Choroid plexus epithelial cell (primary cell): Measurements from ENCODE around the gene SMAD9.

ENCODE experiments used
- DNase-seq: peaks from one replicate; pipeline ENCODE4 v3.0.0-alpha.2; 2010; ENCODE audit warnings: low read depth
- H3K4me3 ChIP-seq: 2 replicates; pipeline ENCODE4 v1.5.1; 2011; ENCODE audit warnings: low read depth, mild to moderate bottlenecking, control low read depth, low read length, moderate library complexity
- TF ChIP-seq, protein P1 (sequence below): conservative IDR thresholded peaks from 2 replicates; pipeline ENCODE4 v1.5.1; 2011; ENCODE audit warnings: low read depth, mild to moderate bottlenecking, control low read depth, inconsistent platforms, low read length, moderate library complexity

SMAD9 gene

DNA sequence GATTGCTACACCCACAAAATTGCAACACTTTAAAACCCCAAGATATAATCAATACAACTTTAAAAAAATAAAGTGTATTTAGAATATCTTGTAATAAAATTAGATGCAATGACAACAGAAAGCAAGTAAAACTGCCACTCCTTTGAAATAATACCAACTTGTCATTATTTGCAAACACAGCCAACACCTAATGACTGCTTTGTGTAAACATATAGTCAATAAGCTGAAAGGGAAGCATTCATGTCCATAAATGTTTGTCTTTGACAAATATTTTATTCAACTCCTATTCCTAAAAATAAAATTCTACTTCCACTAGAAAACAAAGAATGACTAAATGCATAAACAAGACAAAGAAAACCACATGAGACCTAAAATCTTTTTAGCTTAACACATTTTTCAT lies 6.6 kb downstream of the SMAD9 start:
- H3K4me3 ChIP-seq = no peak overlapping the region
- no peak for DNase-seq
- TF ChIP-seq, protein P1, sequence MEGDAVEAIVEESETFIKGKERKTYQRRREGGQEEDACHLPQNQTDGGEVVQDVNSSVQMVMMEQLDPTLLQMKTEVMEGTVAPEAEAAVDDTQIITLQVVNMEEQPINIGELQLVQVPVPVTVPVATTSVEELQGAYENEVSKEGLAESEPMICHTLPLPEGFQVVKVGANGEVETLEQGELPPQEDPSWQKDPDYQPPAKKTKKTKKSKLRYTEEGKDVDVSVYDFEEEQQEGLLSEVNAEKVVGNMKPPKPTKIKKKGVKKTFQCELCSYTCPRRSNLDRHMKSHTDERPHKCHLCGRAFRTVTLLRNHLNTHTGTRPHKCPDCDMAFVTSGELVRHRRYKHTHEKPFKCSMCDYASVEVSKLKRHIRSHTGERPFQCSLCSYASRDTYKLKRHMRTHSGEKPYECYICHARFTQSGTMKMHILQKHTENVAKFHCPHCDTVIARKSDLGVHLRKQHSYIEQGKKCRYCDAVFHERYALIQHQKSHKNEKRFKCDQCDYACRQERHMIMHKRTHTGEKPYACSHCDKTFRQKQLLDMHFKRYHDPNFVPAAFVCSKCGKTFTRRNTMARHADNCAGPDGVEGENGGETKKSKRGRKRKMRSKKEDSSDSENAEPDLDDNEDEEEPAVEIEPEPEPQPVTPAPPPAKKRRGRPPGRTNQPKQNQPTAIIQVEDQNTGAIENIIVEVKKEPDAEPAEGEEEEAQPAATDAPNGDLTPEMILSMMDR = no peak

DNA sequence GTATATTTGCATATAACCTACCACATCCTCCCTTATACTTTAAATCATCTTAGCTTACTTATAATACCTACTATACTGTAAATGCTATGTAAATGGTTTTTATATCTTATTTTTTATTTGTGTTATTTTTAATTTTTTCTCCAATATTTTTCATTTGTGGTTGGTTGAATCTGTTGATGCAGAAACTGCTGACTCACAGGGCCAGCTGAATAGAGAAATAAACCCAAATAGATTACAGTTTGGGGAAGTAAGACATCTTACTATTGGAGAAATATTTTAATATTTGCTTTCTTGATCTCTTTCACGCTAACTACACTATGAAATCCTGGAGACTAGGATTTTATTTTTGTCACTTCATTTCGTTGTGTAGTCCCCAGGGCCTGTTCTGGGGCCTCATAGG lies 7.1 kb downstream of the SMAD9 start:
- H3K4me3 ChIP-seq = no peak overlapping the region
- TF ChIP-seq, protein P1 = no peak
- DNase-seq = no peak

DNA sequence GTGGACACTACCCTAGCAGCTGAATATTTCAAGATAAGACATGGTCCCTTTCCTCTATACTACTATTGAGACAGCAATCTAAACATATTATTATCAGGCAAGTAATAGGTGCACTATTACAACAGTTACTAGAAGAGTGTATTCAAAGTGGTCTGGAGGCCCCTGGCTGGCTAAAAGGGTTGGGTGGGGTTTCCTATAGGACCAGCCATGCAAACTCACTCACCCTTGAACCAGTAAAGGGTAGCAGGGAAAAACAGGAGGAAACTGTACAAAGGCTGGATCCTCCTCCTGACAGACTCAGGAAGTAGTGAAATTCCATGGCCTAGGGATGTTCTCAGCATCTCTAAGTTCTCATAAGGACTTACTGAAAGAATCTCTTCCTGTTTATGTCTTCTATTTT lies 7.7 kb downstream of the SMAD9 start:
- DNase-seq = no peak
- TF ChIP-seq, protein P1 = no peak

DNA sequence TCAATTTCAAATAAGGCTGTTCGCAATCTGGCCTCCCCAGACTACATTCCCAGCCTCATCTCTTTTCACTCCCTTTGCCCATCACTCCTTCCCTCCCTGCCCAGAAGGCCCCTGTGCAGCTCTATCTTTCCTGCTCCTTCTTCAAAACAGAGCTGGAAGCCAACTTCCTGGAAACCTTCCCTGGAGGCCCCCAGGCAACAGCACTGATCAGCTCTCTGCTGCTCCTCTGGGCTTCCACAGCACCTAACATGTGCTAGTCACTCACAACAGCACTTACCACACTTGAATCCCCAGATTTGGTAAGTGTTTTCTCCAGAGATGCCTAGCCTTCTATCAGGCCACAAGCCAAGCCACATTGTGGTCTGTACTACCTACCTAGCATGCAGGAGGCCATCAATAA lies 9.5 kb downstream of the SMAD9 start:
- H3K4me3 ChIP-seq = no peak overlapping the region
- no peak for DNase-seq
- TF ChIP-seq, protein P1 = no peak

More for the DNA sequence above, 7.7 kb downstream of the SMAD9 start:
- no peak overlapping the region for H3K4me3 ChIP-seq

DNA sequence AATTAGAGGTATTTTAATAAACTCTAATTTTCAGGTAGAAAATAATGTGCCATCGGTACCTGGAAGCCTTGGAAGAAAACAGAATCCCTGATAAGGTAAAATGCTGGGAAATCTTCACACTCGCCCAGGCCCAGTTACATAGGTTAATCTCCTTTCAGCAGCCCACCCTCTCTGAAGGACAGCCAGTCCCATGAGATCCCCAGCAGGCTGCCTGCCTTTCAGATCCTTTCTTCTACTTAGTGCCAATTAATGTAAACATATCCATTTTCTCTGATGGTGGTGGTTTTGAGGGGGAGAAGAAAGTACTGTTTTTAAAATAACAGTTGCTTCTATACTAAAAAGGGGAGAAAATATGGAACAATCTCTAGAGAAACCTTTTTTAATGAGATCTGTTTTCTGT lies 12.2 kb downstream of the SMAD9 start:
- DNase-seq = no peak
- no peak overlapping the region for H3K4me3 ChIP-seq
- TF ChIP-seq, protein P1 = no peak

DNA sequence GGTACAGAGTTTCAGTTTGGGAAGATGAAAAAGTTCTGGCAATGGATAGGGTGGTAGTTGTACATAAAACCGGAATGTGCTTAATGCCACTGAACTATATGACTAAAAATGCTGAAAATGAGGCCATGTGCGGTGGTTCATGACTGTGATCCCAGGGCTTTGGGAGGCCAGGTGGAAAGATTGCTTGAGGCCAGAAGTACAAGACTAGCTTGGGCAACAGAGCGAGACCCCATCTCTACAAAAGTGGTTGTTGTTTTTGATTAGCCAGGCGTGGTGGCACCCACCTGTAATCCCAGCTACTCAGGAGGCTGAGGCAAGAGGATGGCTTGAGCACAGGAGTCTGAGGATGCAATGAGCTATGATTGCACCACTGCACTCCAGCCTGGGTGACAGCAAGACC lies 12.8 kb downstream of the SMAD9 start:
- TF ChIP-seq, protein P1 = no peak
- H3K4me3 ChIP-seq = no peak overlapping the region
- DNase-seq = no peak

DNA sequence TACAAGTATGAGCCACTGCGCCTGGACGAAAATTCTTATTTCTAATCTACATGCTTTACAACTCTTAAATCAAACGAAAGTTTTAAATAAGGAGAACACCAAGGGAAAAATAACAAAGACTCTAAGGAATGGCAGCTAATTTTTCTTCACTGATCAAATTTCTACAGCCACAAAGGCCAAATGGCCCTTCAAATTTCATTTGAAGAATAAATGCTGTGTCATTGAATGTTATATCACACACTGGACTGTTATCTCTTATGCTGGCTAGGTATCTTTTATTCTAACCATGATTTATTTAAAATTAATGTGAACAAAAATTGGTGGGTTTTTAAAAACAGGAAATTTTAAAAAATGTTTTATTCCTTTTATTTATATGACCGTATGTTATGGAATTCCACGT lies 14.1 kb downstream of the SMAD9 start:
- no peak overlapping the region for H3K4me3 ChIP-seq
- TF ChIP-seq, protein P1 = no peak
- no peak for DNase-seq
